Esophagus squamous epithelium (tissue), 5 donors: ENCODE measurements around the gene MTCH1. TPM values are rescaled to one million over a fixed set of nuclear protein-coding genes. Genes with fewer than 3 reads are reported as not detected.

ENCODE experiments used
- DNase-seq: peaks from one replicate; lab custom pipeline; 2025; lab: John Stamatoyannopoulos, UW
- H3K27ac ChIP-seq, 4 donors: fragments of 200-600 bp; sonication (generic); one replicate each; pipeline ENCODE4 v1.5.1; 2016 to 2019; ENCODE audit warnings: mild to moderate bottlenecking in 1 of 4
- H3K27me3 ChIP-seq, 4 donors: fragments of 200-600 bp; sonication (generic); 1 replicate in 3 of 4; 2 replicates in 1 of 4; pipeline versions ENCODE4 v1.5.1 to v1.6.0; 2017 to 2021; ENCODE audit warnings: antibody characterized with exemption in 1 of 4
- H3K36me3 ChIP-seq, 3 donors: fragments of 200-600 bp; sonication (generic); one replicate each; pipeline ENCODE4 v1.5.1; 2016 to 2019
- H3K4me1 ChIP-seq, 3 donors: fragments of 200-600 bp; sonication (generic); one replicate each; pipeline ENCODE4 v1.5.1; 2017 to 2019
- H3K4me3 ChIP-seq, 4 donors: fragments of 200-600 bp; sonication (generic); 1 replicate in 3 of 4; 2 replicates in 1 of 4; pipeline ENCODE4 v1.5.1; 2016 to 2019; ENCODE audit warnings: mild to moderate bottlenecking in 2 of 4, moderate library complexity in 1 of 4
- H3K9me3 ChIP-seq, 3 donors: fragments of 200-600 bp; sonication (generic); one replicate each; pipeline ENCODE4 v1.5.1; 2016 to 2019
- POLR2A ChIP-seq, 4 donors: fragments of 450-650 bp; IDR thresholded peaks; one replicate each; pipeline ENCODE4 v1.6.1; 2017; ENCODE audit warnings: antibody characterized with exemption in 4 of 4, mild to moderate bottlenecking in 4 of 4, moderate library complexity in 3 of 4
- WGBS, 2 donors: methylation state at CpG; one replicate each; pipeline ENCODE4 v1.1.5; 2018; 5-methylcytosine and 5-hydroxymethylcytosine counted together
- intact Hi-C: fragments of 100-400 bp; cut with DNase I; formaldehyde crosslinking; loops from one replicate; pipeline ENCODE4 v1.15.0; 2022
- total RNA-seq, 4 donors: library from RNA; depleted of rRNA; stranded (reverse); fragments of >200 nt; gene quantifications; one replicate each; pipeline ENCODE4 v1.1.0, GENCODE V29; 2016
- TF ChIP-seq, protein P1 (sequence below), 6 experiments: fragments of 450-650 bp in 4 of 6; fragments of 200-600 bp in 2 of 6; sonication (generic) in 2 of 6; IDR thresholded peaks; one replicate each; pipeline ENCODE4 v1.5.1; 2016 to 2019; ENCODE audit warnings: antibody characterized with exemption in 6 of 6, mild to moderate bottlenecking in 4 of 6, moderate library complexity in 4 of 6
- donor health status: DM: yes; HTN: yes; CAD: no.

MTCH1 gene
- total RNA-seq, 4 donors from 2014 or later = 101 to 153 (median 111) TPM

DNA sequence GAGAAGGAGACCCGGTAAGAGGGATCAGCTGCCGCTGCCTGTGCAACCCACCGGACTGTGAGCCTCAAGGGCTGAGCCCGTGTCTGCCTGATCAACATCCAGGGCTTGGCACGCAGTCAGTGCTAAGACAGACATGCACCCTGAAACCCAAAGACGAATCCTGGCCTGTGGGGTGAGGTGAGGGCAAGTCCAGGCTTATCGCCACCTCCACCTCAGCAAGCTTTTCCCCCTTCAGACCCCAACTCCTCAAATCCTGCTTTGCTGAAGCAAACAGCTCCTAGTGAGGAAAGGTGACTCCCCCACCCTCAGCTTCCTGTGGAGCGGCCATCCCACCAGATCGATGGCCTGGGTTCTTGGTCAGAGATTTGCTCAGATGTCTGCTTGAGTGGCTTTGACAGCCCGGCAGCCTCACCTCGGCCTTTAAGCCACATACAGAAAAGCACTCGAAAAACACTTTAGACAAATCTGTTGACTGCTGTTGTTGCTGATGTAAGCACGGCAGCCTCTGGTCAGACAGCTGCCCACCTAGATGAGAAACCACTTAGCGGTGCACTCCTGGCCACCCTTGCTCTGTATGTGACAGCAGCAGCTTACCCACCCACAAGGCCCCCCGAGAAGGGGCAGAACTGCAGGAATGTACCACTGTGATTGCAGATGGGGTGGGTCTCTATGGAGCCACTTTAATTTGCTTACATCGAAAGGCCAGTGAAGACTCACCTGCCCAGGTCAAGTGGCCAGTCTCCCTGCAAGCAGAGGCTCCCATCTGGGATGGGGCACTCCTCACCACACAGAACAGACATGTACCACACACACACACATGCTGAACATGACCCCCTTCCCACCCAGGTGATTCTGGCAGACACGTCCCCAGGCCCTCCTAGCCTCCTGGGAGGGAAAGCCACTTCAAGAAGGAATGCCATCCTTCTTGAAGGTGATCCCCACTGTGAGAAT, 14.8 kb downstream of the MTCH1 start:
- Histone ChIP-seq H3K36me3 (peaks cover 41 to 100% (median 67%) of the 10 kb centered on the region in 3 donors), H3K4me1 (peaks cover 0 to 38% (median 21%) of the 10 kb centered on the region in 3 donors)
- intact Hi-C loops = no loop called here

DNA sequence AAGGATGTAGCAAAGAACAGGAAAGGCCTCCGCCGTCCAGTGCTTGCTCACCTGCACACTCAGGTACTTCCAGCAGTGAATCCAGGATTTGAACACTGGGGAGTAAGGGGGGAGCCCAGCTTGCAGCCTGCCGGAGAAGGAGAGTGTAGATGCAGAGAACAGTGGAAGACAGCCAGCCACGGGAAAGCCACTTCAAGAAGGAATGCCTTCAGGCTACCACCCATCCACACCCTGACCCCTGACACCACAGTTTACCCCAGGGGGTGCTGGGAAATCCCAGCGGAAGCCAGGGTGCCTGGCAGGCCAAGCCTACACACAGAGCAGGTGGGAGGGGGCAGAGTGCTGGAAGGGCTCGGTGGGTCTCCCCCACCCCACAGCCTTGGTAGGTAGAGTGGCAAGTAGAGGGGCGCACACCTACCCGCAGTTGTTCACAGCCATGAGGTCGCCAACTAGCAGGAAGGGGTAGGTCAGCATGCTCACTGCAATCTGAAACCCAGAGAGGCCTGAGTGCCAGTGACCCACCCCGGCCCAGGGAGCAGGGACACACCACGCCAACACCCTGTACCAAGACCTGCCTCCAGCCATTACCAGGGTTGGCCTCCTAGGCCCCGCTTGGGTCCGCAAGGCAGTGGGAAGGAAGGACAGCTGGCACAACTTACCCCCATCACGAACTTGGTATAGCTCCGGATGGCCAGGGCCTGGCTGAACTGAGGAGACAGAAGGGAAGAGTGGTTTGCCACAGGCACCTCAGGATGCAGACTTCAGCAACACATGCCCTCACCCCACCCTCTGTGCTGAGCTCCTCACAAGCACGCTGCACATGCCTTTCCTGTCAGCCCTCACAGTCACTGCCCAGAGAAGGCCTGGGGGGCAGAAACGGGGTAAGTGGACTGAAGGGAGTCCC, 15.8 kb downstream of the MTCH1 start:
- H3K4me3 ChIP-seq = no peak overlapping the region
- H3K4me1 ChIP-seq = peaks cover 0 to 38% (median 21%) of the 10 kb centered on the region in 3 donors
- TF ChIP-seq POLR2A (IDR thresholded peaks at IDR 0.05) = no peak
- TF ChIP-seq, protein P1, sequence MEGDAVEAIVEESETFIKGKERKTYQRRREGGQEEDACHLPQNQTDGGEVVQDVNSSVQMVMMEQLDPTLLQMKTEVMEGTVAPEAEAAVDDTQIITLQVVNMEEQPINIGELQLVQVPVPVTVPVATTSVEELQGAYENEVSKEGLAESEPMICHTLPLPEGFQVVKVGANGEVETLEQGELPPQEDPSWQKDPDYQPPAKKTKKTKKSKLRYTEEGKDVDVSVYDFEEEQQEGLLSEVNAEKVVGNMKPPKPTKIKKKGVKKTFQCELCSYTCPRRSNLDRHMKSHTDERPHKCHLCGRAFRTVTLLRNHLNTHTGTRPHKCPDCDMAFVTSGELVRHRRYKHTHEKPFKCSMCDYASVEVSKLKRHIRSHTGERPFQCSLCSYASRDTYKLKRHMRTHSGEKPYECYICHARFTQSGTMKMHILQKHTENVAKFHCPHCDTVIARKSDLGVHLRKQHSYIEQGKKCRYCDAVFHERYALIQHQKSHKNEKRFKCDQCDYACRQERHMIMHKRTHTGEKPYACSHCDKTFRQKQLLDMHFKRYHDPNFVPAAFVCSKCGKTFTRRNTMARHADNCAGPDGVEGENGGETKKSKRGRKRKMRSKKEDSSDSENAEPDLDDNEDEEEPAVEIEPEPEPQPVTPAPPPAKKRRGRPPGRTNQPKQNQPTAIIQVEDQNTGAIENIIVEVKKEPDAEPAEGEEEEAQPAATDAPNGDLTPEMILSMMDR (IDR thresholded peaks at IDR 0.05) = no peak
- peak overlapping the region in 2 of 4 donors; percentile 19 to 78 for H3K27ac ChIP-seq
- peaks cover 32 to 91% (median 58%) of the 10 kb centered on the region in 3 donors for H3K36me3 ChIP-seq
- 75 to 80% methylated on average over 6 to 9 of the region's 17 CpGs for WGBS, 2 donors
- H3K9me3 ChIP-seq = no peaks in the 10 kb centered on the region
- intact Hi-C loops = no loop called here
- no peaks in the 10 kb centered on the region for H3K27me3 ChIP-seq
- no peak for DNase-seq

More for the DNA sequence above, 14.8 kb downstream of the MTCH1 start:
- H3K4me3 ChIP-seq = no peak overlapping the region
- H3K27me3 ChIP-seq = no peaks in the 10 kb centered on the region
- DNase-seq = no peak
- peak overlapping the region in 1 of 4 donors; percentile 19 for H3K27ac ChIP-seq
- no peak for TF ChIP-seq POLR2A (IDR thresholded peaks at IDR 0.05)
- TF ChIP-seq, protein P1 (IDR thresholded peaks at IDR 0.05) = no peak
- 49 to 88% methylated on average over 8 to 9 of the region's 17 CpGs for whole genome bisulfite sequencing, 2 donors
- no peaks in the 10 kb centered on the region for H3K9me3 ChIP-seq

DNA sequence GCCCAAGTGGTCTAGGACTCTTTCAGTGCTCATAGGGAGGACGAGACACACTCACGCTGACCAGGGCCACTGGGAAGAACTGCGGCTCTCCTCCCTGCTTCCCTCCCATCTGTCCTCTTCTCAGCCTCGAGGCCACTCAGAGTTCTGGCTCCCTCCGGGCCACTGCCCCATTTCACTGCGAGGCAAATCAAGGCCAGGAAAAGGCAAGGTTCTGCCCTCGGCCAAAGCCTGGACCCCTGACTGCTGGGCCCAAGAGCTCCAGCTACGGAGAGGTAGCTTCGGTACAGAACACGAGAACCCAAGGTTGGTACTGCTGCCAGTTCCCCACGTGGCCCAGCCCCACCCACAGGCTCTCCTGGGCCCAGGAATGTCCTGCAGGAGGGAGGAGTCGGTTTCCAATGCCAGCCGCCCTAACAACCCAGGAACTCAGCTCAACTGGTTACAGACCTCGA, 16.7 kb downstream of the MTCH1 start:
- Histone ChIP-seq H3K4me1 (peaks cover 0 to 42% (median 23%) of the 10 kb centered on the region in 3 donors), H3K27ac (peak overlapping the region; percentile 15 to 78 (median 32)), H3K4me3 (no peak overlapping the region), H3K36me3 (peaks cover 22 to 81% (median 50%) of the 10 kb centered on the region in 3 donors), H3K27me3 (no peaks in the 10 kb centered on the region), H3K9me3 (no peaks in the 10 kb centered on the region)
- intact Hi-C loops = no loop called here
- WGBS, 2 donors = 51 to 75% methylated on average over 5 to 10 of the region's 14 CpGs
- no peak for TF ChIP-seq POLR2A (IDR thresholded peaks at IDR 0.05)
- TF ChIP-seq, protein P1 (IDR thresholded peaks at IDR 0.05) = no peak
- DNase-seq = no peak

DNA sequence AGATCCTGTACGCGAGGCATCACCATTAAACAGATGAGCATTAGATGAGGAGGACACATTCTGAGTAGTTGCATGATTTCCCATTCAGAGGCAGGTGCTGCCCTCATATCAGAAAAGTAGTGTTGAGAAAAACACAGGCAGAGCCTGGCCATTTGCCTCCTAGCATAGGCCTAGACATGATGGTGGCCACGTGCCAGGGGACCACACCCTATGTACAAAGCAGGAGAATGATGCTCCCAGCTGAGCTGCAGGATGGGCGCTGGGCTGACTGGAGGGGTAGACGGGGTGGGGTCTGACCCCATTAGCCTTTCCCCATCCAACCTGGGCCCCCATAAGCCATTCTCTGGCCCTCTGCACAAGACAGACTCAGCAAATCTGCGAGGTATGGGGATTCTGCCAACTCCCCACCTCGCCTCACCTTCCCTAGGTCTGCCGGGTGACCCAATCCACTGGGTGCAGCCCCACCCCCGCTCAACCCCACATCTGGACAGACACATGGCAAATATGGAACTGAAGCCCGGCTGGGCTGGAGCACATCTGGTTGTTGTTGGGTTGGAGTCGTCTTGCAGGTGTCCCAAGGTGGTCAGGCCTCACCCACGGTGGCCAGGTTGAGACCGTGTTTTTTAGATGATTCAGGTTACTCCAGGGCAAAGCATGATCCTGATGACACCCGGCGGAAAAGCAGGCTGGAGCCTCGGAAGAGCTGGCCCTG, 17.6 kb downstream of the MTCH1 start:
- DNase-seq = no peak
- H3K27ac ChIP-seq = peak overlapping the region in 3 of 4 donors; percentile 5 to 78 (median 45)
- H3K36me3 ChIP-seq = peaks cover 21 to 72% (median 42%) of the 10 kb centered on the region in 3 donors
- no peak for TF ChIP-seq POLR2A (IDR thresholded peaks at IDR 0.05)
- TF ChIP-seq, protein P1 (IDR thresholded peaks at IDR 0.05) = no peak
- 27 to 85% methylated on average over 5 to 15 of the region's 16 CpGs for WGBS, 2 donors
- H3K4me1 ChIP-seq = peaks cover 0 to 50% (median 31%) of the 10 kb centered on the region in 3 donors
- intact Hi-C loops = no loop called here
- H3K4me3 ChIP-seq = no peak overlapping the region
- H3K27me3 ChIP-seq = no peaks in the 10 kb centered on the region
- H3K9me3 ChIP-seq = no peaks in the 10 kb centered on the region
